HG03342 (cell line): ENCODE results near the gene PRXL2C.
A peak's percentile ranks its signal among the peaks of the same experiment; 100 is the strongest.
"Not testable (repeated sequence)": the region's sequence is repeated elsewhere in the genome, so short reads cannot be mapped to it uniquely, and the experiment has no call there.

Experiments used
- ATAC-seq: cut with Tn5 transposase; IDR thresholded peaks from one replicate; pipeline ENCODE4 v1.9.1; 2021; ENCODE audit warnings: mild to moderate bottlenecking, moderate library complexity; ENCODE audit not compliant: unreplicated experiment

The PRXL2C gene, protein sequence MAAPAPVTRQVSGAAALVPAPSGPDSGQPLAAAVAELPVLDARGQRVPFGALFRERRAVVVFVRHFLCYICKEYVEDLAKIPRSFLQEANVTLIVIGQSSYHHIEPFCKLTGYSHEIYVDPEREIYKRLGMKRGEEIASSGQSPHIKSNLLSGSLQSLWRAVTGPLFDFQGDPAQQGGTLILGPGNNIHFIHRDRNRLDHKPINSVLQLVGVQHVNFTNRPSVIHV

DNA sequence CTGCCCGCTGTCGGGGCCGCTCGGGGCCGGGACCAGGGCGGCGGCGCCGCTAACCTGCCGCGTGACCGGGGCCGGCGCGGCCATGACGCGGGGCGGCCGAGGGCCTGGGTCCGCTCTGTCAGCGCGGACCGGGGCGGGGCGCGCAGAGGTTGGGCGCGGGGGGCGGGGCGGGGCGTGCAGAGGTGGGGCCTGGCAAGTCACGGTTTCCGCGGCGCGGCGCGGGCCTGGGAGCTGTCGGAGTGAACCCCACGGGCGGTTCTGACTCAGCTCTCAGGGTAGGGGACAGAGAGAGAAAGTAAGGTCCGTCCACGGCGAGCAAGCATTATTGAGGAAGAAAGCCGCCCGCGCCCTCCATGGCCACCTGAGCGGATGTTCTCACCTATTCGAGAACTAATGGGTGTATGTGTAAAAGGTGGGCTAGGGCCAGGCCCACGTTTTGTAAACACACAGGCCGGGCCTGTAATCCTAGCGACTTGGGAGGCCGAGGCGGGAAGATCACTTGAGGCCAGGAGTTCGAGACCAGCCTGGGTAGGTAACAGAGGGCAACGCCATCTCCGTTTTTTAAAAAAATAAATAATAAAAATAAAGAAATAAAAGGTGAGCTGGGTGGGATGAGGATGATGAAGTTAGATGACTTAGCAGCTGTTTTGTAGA, at the start of gene PRXL2C:
Gene PRXL2C, minus strand, starts transcription at position 120 of the 654 bp plus-strand sequence. Its CDS starts 36 bp downstream, at position 84.
- peak; percentile 49 for ATAC-seq

DNA sequence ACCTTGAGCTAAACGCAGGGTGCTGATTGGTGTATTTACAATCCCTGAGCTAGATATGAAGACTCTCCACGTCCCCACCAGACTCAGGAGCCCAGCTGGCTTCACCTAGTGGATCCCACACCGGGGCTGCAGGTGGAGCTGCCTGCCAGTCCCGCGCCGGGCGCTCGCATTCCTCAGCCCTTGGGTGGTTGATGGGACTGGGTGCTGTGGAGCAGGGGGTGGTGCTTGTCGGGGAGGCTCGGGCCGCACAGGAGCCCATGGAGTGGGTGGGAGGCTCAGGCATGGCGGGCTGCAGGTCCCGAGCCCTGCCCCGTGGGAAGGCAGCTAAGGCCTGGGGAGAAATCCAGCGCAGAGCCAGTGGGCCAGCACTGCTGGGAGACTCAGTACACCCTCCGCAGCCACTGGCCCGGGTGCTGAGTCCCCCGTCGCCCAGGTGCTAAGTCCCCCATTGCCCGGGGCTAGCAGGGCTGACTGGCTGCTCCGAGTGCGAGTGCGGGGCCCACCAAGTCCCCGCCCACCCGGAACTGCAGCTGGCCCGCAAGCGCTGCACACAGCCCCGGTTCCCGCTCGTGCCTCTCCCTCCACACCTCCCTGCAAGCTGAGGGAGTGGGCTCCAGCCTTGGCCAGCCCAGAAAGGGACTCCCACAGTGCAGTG, 45.7 kb upstream of the PRXL2C start:
- not testable (repeated sequence) for ATAC-seq

DNA sequence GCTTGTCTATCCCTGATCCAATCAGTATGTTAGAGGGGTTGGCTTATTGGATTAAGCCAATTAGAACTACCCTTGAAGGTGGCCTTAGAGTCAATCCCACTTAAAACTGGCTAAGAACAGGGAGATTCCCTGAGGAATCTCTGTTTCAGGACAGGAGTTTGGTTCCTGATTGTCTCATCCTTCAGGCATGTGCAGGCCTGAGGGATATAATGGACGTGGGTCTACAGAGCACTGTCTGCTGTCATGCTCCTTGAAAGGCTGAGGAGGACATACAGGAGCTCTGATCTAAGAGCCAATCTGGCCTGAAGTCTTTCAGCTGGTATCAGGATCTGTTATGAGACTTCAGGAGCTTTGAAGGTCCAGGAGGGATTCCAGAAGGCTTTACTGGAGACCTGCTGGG, 36.2 kb upstream of the PRXL2C start:
- ATAC-seq: no peak

DNA sequence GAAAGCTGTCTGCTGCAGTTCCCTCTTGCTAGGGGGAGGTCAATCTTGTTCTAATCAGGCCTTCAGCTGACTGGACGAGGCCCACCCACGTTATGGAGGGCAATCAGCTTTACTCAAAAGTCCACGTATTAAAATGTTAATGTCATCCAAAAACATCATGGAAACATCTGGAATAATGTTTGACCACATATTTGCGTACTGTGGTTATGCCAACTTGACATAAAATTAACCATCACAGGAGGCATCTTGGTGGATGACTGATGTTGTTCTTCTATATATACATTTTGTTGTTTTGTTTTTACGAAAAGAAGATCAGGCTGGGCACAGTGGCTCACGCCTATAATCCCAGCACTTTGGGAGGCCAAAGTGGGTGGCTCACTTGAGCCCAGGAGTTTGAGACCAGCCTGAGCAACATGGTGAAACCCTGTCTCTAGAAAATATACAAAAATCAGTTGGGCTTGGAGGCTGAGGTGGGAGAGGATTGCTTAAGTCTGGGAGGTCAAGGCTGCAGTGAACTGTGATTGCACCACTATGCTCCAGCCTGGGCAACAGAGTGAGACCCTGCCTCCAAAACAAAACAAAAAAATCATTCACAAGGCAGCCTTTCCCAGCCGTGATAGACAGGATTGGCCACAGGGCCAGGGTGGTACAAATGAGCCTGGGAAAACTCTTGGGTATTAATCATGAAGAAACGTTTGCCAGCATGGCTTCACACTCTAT, 33.8 kb upstream of the PRXL2C start:
- ATAC-seq: no peak

DNA sequence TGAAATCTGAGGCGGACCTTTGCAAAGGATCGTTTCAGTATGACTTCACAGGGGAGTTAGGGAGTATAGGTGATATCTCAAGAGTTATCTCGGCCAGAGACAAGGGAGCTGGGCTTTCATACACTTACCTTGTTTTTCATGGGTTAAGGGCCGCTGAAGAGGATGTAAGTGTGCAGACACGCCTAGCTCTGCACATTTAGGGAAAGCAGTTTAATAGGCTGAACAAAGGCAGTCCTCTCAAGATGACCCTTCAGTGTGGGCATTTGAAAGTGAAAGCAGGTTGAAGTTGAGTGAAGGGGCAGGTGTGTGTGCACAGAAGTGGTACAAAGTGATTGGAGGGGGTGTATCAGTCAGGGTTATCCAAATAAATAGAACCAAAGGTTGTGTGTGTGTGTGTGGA, 33.1 kb upstream of the PRXL2C start:
- no peak for ATAC-seq

DNA sequence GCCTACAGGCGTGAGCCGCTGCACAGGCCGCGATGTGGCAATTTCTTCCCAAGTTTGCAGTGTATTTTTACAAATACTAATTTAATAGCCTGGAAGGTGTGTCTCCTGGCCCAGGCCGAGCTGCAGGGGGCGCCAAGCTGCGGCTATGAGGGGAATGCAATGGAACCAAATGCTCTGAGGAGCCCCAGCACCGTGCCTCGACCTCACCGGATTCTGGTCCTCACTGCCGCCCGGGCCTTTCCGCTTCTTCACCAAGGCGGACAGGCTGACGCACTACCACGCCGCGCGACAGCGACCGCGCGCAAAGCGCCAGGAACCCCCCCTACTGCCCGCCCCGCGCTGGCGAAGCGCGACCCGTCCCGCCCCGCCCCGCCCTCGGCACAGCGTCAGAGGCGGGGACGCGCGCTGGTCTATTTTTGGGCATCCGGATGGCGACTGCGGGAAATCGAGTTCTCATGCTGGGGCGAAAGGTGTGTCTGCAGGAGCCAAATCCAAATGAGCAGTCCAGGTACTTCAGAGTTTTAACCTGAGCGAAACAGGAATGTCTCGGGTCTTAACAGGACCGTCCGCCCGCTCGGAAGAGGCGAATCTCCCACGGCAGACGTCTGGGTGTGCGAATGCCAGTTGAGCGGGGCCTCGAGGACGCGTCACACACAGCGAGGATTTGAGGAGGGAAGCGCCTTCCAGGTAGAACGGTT, 31.7 kb upstream of the PRXL2C start:
- peak; percentile 74 for ATAC-seq

DNA sequence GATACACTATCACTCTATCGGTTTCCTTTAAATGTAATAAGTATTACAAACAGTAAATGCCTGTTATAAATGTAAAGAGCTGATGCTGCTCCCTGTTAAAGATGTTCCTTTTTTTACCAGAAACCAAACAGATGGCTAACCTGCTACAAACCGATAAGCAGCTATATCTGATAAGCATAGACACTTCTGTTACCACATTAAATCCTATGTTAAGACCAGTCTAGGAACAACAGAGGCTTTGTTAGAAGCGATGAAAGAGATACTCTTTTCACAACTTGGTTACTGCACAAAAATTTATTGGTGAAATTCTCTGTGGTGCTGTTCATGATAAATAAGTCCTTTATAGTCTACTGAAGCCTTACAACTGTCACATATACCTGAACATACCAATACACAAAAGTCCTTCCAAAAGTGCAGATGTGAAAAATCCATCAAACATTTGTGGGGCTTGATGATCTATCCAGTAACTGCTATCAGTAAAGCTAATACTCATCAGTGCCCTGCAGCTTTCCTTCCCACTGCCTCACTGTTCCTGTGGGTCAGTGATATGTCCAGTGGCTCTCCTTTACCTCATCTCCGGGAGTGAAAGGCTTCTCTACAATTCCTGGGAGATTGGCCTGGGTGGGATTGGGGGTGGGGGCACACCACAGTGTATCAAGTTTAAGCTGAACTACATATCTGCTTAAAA, 25.8 kb upstream of the PRXL2C start:
- ATAC-seq: no peak

DNA sequence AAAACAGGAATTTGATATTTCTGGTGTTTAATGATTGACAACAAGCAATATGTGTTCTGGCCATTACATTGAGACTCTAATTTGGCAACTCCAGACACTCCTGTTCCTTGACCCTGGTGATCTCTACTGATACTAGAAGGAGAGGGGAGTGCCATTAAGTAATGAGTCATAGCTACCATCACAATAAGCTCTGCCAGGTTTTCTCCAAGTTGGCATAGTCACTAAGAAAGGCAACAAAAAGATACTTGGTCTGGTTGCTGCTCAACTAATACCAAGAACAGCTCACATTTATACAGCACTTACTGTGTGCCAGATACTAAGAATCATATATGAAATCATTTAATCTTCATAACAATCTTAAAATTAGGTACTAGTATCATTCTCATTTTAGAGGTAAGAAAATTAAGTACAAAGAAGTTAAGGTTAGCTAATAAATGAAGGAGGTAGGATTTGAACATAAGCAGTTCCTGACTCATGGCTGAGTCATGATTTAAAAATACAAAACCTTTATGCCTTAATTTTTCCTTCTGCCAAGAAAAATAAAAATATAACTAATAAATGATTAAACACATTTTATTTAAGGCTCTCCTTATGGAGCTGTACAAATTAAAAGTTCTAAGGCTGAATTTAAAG, 19.9 kb upstream of the PRXL2C start:
- ATAC-seq: no peak

DNA sequence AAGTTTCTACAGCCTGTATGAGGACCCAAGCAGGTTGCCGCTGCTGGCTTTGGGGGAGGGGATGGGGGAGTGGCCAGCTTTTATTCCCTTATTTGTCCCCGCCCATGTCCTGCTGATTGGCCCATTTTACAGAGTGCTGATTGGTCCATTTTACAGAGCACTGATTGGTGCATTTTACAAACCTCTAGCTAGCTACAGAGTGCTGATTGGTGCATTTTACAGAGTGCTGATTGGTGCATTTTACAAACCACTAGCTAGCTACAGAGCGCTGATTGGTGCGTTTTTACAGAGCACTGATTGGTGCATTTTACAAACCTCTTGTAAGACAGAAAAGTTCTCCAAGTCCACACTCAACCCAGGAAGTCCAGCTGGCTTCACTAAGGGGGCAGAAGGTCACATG, 18.7 kb upstream of the PRXL2C start:
- not testable (repeated sequence) for ATAC-seq

DNA sequence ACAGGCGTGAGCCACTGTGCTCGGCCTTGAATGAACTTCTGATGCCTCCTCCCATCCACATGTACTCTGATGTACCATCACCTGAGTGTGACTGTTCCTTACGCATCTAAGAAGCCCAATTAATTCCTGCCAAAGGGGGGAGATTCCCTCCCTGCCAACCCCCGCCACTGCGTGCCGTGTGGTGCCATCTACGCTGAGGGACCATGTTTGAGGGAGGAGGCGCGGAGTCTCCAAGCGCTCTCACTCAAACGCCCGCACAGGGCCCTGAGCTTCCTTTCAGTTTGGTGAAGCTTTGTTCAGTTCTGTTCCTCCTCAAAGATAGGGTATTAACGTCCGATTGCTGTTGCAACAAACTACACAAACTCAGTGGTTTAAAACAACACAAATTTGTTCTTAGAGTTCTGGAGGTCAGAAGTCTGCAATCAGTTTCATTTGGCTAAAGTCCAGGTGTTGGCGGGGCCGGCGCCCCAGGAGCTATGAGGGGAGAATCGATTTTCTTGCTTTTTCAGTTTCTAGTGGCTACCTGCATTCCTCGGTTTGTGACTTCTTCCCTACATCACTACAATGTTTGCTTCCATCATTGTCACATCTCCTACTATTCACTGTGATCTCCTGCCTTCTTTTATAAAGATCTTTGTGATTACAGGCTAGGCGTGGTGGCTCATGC, 13.9 kb upstream of the PRXL2C start:
- no peak for ATAC-seq

DNA sequence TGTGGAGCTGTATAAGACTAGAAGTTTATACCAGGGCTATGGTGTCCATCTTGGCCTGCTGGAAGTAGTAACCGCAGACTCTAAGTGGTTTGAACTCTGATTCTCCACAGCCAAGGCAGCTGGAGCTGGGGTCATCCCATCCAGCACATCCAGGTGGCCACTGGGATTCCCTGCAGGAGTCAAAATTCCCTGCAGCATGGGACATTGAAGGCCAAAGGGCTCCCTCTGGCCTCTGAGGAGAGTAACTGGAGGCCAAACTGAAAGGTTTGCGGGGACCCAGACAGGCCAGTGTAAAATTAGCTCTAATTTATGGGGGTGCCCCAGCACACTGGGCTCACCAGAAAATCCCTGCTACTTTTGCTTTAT, 12.2 kb upstream of the PRXL2C start:
- ATAC-seq: no peak

DNA sequence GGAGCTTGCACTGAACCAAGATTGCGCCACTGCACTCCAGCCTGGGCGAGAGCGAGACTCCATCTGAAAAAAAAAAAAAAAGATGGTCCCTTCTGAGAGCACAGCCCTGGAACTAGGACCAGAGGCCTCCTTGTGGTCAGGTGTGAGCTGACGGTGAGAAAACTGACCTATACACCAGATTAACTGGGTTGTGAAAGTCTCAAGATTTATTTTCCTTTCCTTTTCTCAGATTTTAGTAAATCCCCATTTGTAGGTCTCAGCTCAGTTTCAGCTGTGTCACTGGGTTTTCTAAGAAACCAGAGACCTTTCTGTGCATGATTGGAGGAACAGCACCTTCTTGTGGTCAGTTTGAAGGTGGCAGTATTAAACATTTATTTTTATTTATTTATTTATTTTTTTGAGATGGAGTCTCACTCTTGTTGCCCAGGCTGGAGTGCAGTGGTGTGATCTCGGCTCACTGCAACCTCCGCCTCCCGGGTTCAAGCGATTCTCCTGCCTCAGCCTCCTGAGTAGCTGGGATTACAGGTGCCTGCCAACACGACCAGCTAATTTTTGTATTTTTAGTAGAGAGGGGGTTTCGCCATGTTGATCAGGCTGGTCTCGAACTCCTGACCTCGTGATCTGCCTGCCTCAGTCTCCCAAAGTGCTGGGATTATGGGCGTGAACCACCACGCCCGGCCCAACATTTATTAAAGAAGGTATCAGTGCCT, 11.7 kb upstream of the PRXL2C start:
- not testable (repeated sequence) for ATAC-seq

DNA sequence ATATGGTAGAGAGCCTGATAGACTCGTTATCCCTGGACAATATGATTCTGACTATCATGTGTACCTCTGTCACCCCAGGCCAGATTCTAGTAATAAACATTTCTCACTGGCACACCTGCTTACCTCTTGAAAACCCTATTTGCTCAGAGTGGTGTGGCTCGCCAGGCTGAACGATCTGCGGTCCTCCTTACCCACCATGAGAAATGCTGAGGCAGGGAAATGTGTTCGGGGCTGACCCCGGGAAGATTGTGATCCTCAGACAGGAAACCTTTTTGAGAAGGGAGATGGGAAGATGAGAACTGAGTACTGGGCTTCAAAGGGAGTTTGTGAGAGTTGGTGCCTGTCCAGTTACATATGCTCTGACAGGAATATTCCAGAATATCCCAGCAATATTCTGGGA, 10.7 kb upstream of the PRXL2C start:
- ATAC-seq: no peak

DNA sequence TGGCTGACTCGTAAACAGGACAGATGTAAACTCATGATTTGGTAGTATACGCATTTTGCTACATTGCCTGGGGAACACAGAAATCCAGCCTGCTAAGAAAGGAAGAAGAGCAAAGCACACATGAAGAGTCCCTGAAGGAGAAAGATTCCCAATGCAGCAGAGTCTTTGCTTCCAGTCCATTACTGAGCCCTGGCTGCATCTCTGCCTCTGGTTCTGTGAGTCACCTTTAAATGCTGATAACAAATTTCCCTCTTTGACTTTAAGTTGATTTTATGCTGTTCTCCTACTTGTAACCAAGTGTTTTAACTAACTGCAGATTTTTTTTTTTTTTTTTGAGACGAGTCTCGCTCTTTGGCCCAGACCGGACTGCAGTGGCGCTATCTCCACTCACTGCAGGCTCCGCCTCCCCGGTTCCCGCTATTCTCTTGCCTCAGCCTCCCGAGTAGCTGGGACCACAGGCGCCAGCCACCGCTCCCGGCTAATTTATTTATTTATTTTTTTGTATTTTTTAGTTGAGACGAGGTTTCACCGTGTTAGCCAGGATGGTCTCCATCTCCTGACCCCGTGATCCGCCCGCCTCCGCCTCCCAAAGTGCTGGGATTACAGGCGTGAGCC, 8.5 kb upstream of the PRXL2C start:
- no peak for ATAC-seq

DNA sequence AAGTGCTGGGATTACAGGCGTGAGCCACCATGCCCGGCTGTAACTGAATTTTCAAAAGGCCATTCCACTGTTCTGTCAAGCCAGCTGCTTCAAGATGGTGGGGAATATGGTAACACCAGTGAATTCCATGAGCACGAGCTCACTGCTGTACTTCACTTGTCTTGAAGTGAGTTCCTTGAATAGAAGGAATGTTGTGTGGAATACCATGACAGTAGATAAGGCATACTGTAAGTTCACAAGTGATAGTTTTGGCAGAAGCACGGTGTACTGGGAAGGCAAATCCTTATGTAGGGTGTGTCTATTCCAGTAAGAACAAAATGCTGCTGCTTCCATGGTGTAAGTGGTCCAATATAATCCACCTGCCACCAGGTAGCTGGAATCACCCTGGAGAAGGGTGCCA, 6.6 kb upstream of the PRXL2C start:
- no peak for ATAC-seq

DNA sequence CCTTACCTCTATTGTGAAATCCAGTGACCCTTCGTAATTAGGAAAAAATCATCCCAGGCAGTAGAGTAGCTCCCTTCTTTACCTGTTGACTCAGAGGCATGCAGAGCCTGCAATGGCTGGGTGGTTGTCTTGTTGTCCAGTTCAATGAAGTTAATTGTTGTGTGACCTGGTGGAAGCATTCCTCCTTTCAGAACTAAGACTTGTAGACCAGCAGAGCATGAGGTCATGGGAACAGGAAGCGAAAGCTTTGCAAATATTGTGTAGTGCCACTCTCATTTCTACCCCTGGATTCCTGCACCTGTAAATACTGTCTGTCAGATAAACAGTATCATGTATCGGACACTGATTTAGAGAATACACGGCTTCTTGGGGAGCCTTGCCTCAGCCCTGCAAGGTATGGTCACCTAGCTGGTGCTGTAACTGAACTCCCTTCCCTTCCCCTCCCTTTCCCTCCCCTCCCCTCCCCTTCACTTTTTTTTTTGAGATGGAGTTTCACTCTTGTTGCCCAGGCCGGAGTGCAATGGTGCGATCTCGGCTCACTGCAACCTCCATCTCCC, 5.7 kb upstream of the PRXL2C start:
- ATAC-seq: no peak

DNA sequence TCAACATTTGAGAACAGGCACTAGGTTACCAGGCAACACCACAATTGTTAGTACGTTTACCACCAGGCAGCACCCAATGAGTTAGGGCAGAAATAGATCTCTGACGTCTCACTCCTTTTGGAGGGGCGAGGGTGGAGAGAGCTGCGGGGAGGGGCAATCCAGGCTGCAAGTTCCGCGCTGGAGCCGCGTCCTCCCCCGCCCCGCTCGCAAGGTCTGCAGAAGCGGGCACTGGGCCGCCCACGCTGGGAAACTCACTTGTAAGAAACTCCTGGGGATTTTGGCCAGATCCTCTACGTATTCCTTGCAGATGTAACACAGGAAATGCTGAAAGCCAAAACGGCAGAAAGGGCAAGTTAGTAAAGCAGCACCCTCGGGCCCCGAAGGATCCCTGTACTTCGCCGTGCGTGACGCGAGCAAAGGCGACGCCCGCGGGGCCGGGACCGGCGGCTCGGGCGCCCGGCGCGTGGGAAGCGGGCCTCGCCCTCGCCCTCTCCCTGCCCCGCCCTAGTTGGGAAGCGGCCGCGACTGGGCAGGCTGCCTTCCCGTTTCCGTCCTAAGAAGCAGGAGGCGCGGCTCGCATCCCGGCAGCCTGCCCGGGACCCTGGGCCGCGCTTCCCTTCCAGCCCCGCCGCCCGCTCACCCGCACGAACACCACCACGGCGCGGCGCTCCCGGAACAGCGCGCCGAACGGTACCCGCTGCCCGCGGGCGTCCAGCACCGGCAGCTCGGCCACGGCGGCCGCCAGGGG, 493 bp downstream of the PRXL2C start:
- peak; percentile 64 for ATAC-seq
